Measurements from ENCODE around the gene XAF1.

XAF1 gene

GRCh38 chr17:6775871-6776405 is 20.1 kb downstream of the XAF1 start, which contains the start of gene FBXO39:
FBXO39 (plus strand) TSS chr17:6776215; CDS start chr17:6779869, 3,654 bp downstream.
- Histone ChIP-seq H3K4me1 (ENCODE audit: control insufficient read depth, insufficient read depth, low read length, poor library complexity, severe bottlenecking) (no peaks in the 10 kb centered on the region), H3K9me3 (ENCODE audit: control insufficient read depth, low read length) (peaks cover 7% of the 10 kb centered on the region), H3K27ac (ENCODE audit: insufficient read depth, low read length, poor library complexity, severe bottlenecking) (no peak within 1 kb of the TSS), H3K36me3 (ENCODE audit: control insufficient read depth, insufficient read depth, low read length) (peaks cover 26% of the 10 kb centered on the region), H3K4me3 (ENCODE audit: insufficient read depth, low read depth, low read length, poor library complexity, severe bottlenecking) (no peak within 1 kb of the TSS), H3K27me3 (replicated peaks; ENCODE audit: control insufficient read depth, insufficient read depth, low read length, poor library complexity, severe bottlenecking) (peaks cover 3% of the 10 kb centered on the region)
- no peak for DNase-seq

- Histone ChIP-seq H3K9me3 (ENCODE audit: control insufficient read depth, low read length) (peaks cover 7% of the 10 kb centered on the region), H3K27me3 (replicated peaks; ENCODE audit: control insufficient read depth, insufficient read depth, low read length, poor library complexity, severe bottlenecking) (peaks cover 3% of the 10 kb centered on the region), H3K36me3 (ENCODE audit: control insufficient read depth, insufficient read depth, low read length) (no peaks in the 10 kb centered on the region), H3K4me1 (ENCODE audit: control insufficient read depth, insufficient read depth, low read length, poor library complexity, severe bottlenecking) (no peaks in the 10 kb centered on the region), H3K27ac (ENCODE audit: insufficient read depth, low read length, poor library complexity, severe bottlenecking) (no peak overlapping the region), H3K4me3 (ENCODE audit: insufficient read depth, low read depth, low read length, poor library complexity, severe bottlenecking) (no peak overlapping the region)
- no peak for DNase-seq
Measured at GRCh38 chr17:6779411-6779810, 23.6 kb downstream of the XAF1 start.

- Histone ChIP-seq H3K4me3 (ENCODE audit: insufficient read depth, low read depth, low read length, poor library complexity, severe bottlenecking) (no peak overlapping the region), H3K4me1 (ENCODE audit: control insufficient read depth, insufficient read depth, low read length, poor library complexity, severe bottlenecking) (no peaks in the 10 kb centered on the region), H3K36me3 (ENCODE audit: control insufficient read depth, insufficient read depth, low read length) (no peaks in the 10 kb centered on the region), H3K9me3 (ENCODE audit: control insufficient read depth, low read length) (peaks cover 4% of the 10 kb centered on the region), H3K27me3 (replicated peaks; ENCODE audit: control insufficient read depth, insufficient read depth, low read length, poor library complexity, severe bottlenecking) (peaks cover 3% of the 10 kb centered on the region), H3K27ac (ENCODE audit: insufficient read depth, low read length, poor library complexity, severe bottlenecking) (no peak overlapping the region)
- no peak for DNase-seq
Measured at GRCh38 chr17:6780001-6780400, 24.2 kb downstream of the XAF1 start.

GRCh38 chr17:6780886-6781285 is 25.0 kb downstream of the XAF1 start:
- DNase-seq, result no peak
- peaks cover 3% of the 10 kb centered on the region for H3K27me3 ChIP-seq (replicated peaks; ENCODE audit: control insufficient read depth, insufficient read depth, low read length, poor library complexity, severe bottlenecking)
- no peak overlapping the region for H3K27ac ChIP-seq (ENCODE audit: insufficient read depth, low read length, poor library complexity, severe bottlenecking)
- no peaks in the 10 kb centered on the region for H3K36me3 ChIP-seq (ENCODE audit: control insufficient read depth, insufficient read depth, low read length)
- H3K4me1 ChIP-seq (ENCODE audit: control insufficient read depth, insufficient read depth, low read length, poor library complexity, severe bottlenecking), result no peaks in the 10 kb centered on the region
- no peaks in the 10 kb centered on the region for H3K9me3 ChIP-seq (ENCODE audit: control insufficient read depth, low read length)
- H3K4me3 ChIP-seq (ENCODE audit: insufficient read depth, low read depth, low read length, poor library complexity, severe bottlenecking), result no peak overlapping the region

GRCh38 chr17:6782244-6782643 is 26.4 kb downstream of the XAF1 start:
- Histone ChIP-seq H3K27me3 (replicated peaks; ENCODE audit: control insufficient read depth, insufficient read depth, low read length, poor library complexity, severe bottlenecking) (peaks cover 3% of the 10 kb centered on the region), H3K9me3 (ENCODE audit: control insufficient read depth, low read length) (no peaks in the 10 kb centered on the region), H3K4me3 (ENCODE audit: insufficient read depth, low read depth, low read length, poor library complexity, severe bottlenecking) (no peak overlapping the region), H3K4me1 (ENCODE audit: control insufficient read depth, insufficient read depth, low read length, poor library complexity, severe bottlenecking) (no peaks in the 10 kb centered on the region), H3K27ac (ENCODE audit: insufficient read depth, low read length, poor library complexity, severe bottlenecking) (no peak overlapping the region), H3K36me3 (ENCODE audit: control insufficient read depth, insufficient read depth, low read length) (no peaks in the 10 kb centered on the region)
- no peak for DNase-seq

GRCh38 chr17:6786618-6787017 is 30.8 kb downstream of the XAF1 start:
- DNase-seq, result no peak
- Histone ChIP-seq H3K27ac (ENCODE audit: insufficient read depth, low read length, poor library complexity, severe bottlenecking) (no peak overlapping the region), H3K36me3 (ENCODE audit: control insufficient read depth, insufficient read depth, low read length) (no peaks in the 10 kb centered on the region), H3K4me3 (ENCODE audit: insufficient read depth, low read depth, low read length, poor library complexity, severe bottlenecking) (no peak overlapping the region), H3K27me3 (replicated peaks; ENCODE audit: control insufficient read depth, insufficient read depth, low read length, poor library complexity, severe bottlenecking) (no peaks in the 10 kb centered on the region), H3K9me3 (ENCODE audit: control insufficient read depth, low read length) (no peaks in the 10 kb centered on the region), H3K4me1 (ENCODE audit: control insufficient read depth, insufficient read depth, low read length, poor library complexity, severe bottlenecking) (no peaks in the 10 kb centered on the region)

GRCh38 chr17:6787081-6787693 is 31.3 kb downstream of the XAF1 start:
- no peak overlapping the region for H3K4me3 ChIP-seq (ENCODE audit: insufficient read depth, low read depth, low read length, poor library complexity, severe bottlenecking)
- H3K4me1 ChIP-seq (ENCODE audit: control insufficient read depth, insufficient read depth, low read length, poor library complexity, severe bottlenecking), result no peaks in the 10 kb centered on the region
- H3K27ac ChIP-seq (ENCODE audit: insufficient read depth, low read length, poor library complexity, severe bottlenecking), result no peak overlapping the region
- DNase-seq, result no peak
- no peaks in the 10 kb centered on the region for H3K9me3 ChIP-seq (ENCODE audit: control insufficient read depth, low read length)
- H3K36me3 ChIP-seq (ENCODE audit: control insufficient read depth, insufficient read depth, low read length), result no peaks in the 10 kb centered on the region
- no peaks in the 10 kb centered on the region for H3K27me3 ChIP-seq (replicated peaks; ENCODE audit: control insufficient read depth, insufficient read depth, low read length, poor library complexity, severe bottlenecking)

GRCh38 chr17:6789146-6789545 is 33.3 kb downstream of the XAF1 start:
- no peak overlapping the region for H3K27ac ChIP-seq (ENCODE audit: insufficient read depth, low read length, poor library complexity, severe bottlenecking)
- no peak overlapping the region for H3K4me3 ChIP-seq (ENCODE audit: insufficient read depth, low read depth, low read length, poor library complexity, severe bottlenecking)
- no peaks in the 10 kb centered on the region for H3K36me3 ChIP-seq (ENCODE audit: control insufficient read depth, insufficient read depth, low read length)
- no peaks in the 10 kb centered on the region for H3K27me3 ChIP-seq (replicated peaks; ENCODE audit: control insufficient read depth, insufficient read depth, low read length, poor library complexity, severe bottlenecking)
- H3K4me1 ChIP-seq (ENCODE audit: control insufficient read depth, insufficient read depth, low read length, poor library complexity, severe bottlenecking), result no peaks in the 10 kb centered on the region
- DNase-seq, result no peak
- H3K9me3 ChIP-seq (ENCODE audit: control insufficient read depth, low read length), result no peaks in the 10 kb centered on the region

- Histone ChIP-seq H3K4me1 (ENCODE audit: control insufficient read depth, insufficient read depth, low read length, poor library complexity, severe bottlenecking) (no peaks in the 10 kb centered on the region), H3K27me3 (replicated peaks; ENCODE audit: control insufficient read depth, insufficient read depth, low read length, poor library complexity, severe bottlenecking) (no peaks in the 10 kb centered on the region), H3K27ac (ENCODE audit: insufficient read depth, low read length, poor library complexity, severe bottlenecking) (no peak overlapping the region), H3K4me3 (ENCODE audit: insufficient read depth, low read depth, low read length, poor library complexity, severe bottlenecking) (no peak overlapping the region), H3K9me3 (ENCODE audit: control insufficient read depth, low read length) (no peaks in the 10 kb centered on the region), H3K36me3 (ENCODE audit: control insufficient read depth, insufficient read depth, low read length) (no peaks in the 10 kb centered on the region)
- no peak for DNase-seq
Measured at GRCh38 chr17:6793748-6794493, 38.1 kb downstream of the XAF1 start.

All from effector memory CD4-positive, alpha-beta T cell (primary cell).